HepG2 (cell line): Measurements from ENCODE around the gene KCNK10. TPM values are rescaled to one million over a fixed set of nuclear protein-coding genes. Genes with fewer than 3 reads are reported as not detected.
A peak's percentile ranks its signal among the peaks of the same experiment; 100 is the strongest.

Source experiments
- ATAC-seq: fragments of 200-7000 bp; cut with Tn5 transposase; 3 replicates; pipeline ENCODE4 v1.9.1; 2020; ENCODE audit warnings: mild to moderate bottlenecking, moderate library complexity
- Bru-seq: library from RNA; stranded (reverse); fragments of 400-500 nt; gene quantifications from one replicate; lab custom pipeline; 2021; lab: Mats Ljungman, UMichigan
- BruChase-seq, 2 experiments: library from RNA; stranded (reverse); fragments of 400-500 nt; gene quantifications; one replicate each; lab custom pipeline; 2021; lab: Mats Ljungman, UMichigan
- BruUV-seq: library from RNA; stranded (reverse); fragments of 400-500 nt; replicated peaks from 2 replicates; lab custom pipeline; 2021; lab: Mats Ljungman, UMichigan
- CTCF ChIA-PET: fragments of 300-600 bp; formaldehyde crosslinking; extraction: SDS; loops from one replicate; lab custom pipeline; 2021; ENCODE audit warnings: low total read pairs, inconsistent platforms, low intra/inter-chr PET ratio; lab: Yijun Ruan, JAX
- POLR2A ChIA-PET: fragments of 350-600 bp; sonication (Branson Sonifier 250); formaldehyde crosslinking; loops from one replicate; lab custom pipeline; 2020; ENCODE audit warnings: antibody characterized with exemption, inconsistent platforms; lab: Yijun Ruan, JAX
- DNase-seq: peaks from one replicate; pipeline ENCODE4 v3.0.0-alpha.2; 2015; ENCODE audit warnings: low spot score
- FAIRE-seq: peaks from 3 replicates; lab custom pipeline; 2011; peaks lifted over from hg19 to GRCh38; lab: Jason Lieb, UNC
- H2AFZ ChIP-seq: one replicate; pipeline ENCODE4 v1.6.1; 2011; ENCODE audit warnings: low read length, inconsistent platforms
- H3K27ac ChIP-seq: fragments of 300-600 bp; 3 replicates; pipeline ENCODE4 v1.8.0; 2011; ENCODE audit warnings: mixed run types, mild to moderate bottlenecking, mixed read lengths, low read length, inconsistent platforms; ENCODE audit not compliant: insufficient read depth; ENCODE audit errors: extremely low read length
- H3K27me3 ChIP-seq, 2 experiments: fragments of 200-600 bp in 1 of 2; 2 replicates in 1 of 2; 3 replicates in 1 of 2; pipeline versions ENCODE4 v1.6.0 to v1.8.0; 2011; ENCODE audit warnings: low read length in 2 of 2, mild to moderate bottlenecking in 2 of 2, moderate library complexity in 2 of 2, inconsistent platforms in 1 of 2; ENCODE audit not compliant: insufficient read depth in 2 of 2, control insufficient read depth in 1 of 2
- H3K36me3 ChIP-seq, 2 experiments: fragments of 200-600 bp in 1 of 2; replicated peaks in 1 of 2; 2 replicates in 1 of 2; 3 replicates in 1 of 2; pipeline versions ENCODE4 v1.5.1 to v1.8.0; 2011; ENCODE audit warnings: low read length in 2 of 2, inconsistent platforms in 1 of 2; ENCODE audit not compliant: insufficient read depth in 2 of 2, control insufficient read depth in 1 of 2
- H3K4me1 ChIP-seq: 2 replicates; pipeline ENCODE4 v1.5.1; 2012; ENCODE audit warnings: low read length, inconsistent platforms; ENCODE audit not compliant: insufficient read depth
- H3K4me2 ChIP-seq: 2 replicates; pipeline ENCODE4 v1.6.0; 2011; ENCODE audit warnings: low read depth, low read length, inconsistent platforms
- H3K4me3 ChIP-seq, 3 experiments: fragments of 200-600 bp in 1 of 3; sonication (generic), shearing (Covaris generic) in 1 of 3; replicated peaks in 1 of 3; 2 replicates each; pipeline ENCODE4 v1.5.1; 2011 to 2016; ENCODE audit warnings: low read length in 3 of 3, inconsistent platforms in 2 of 3, low read depth in 2 of 3, mild to moderate bottlenecking in 2 of 3, control low read depth in 1 of 3, mixed read lengths in 1 of 3; ENCODE audit not compliant: insufficient read depth in 1 of 3
- H3K79me2 ChIP-seq: one replicate; pipeline ENCODE4 v1.6.1; 2011; ENCODE audit warnings: low read length, inconsistent platforms; ENCODE audit not compliant: insufficient read depth
- H3K9ac ChIP-seq: 2 replicates; pipeline ENCODE4 v1.6.0; 2011; ENCODE audit warnings: mild to moderate bottlenecking, low read depth, low read length, inconsistent platforms; ENCODE audit not compliant: insufficient read depth
- H3K9me3 ChIP-seq: 2 replicates; pipeline ENCODE4 v1.5.1; 2012; ENCODE audit warnings: mild to moderate bottlenecking, low read length
- H4K20me1 ChIP-seq: 2 replicates; pipeline ENCODE4 v1.6.0; 2011; ENCODE audit warnings: inconsistent platforms, mild to moderate bottlenecking, low read length, moderate library complexity; ENCODE audit not compliant: insufficient read depth
- ONECUT2 ChIP-seq: sonication (generic); formaldehyde crosslinking; IDR thresholded peaks from 2 replicates; pipeline ENCODE4 v1.4.0; 2020; ENCODE audit warnings: missing genetic modification reagents
- WGBS: methylation state at CpG from one replicate; pipeline ENCODE4 v1.1.6; 2017; ENCODE audit warnings: low lambda C conversion rate; 5-methylcytosine and 5-hydroxymethylcytosine counted together
- in situ Hi-C: cut with HindIII; loops from 2 replicates; pipeline ENCODE4 v1.10.0; 2017; ENCODE audit warnings: low pct_unique_long_range_greater_than_20kb; ENCODE audit not compliant: extremely low pct_ligation_motif_present
- intact Hi-C: fragments of 100-400 bp; cut with micrococcal nuclease; formaldehyde crosslinking; loops from one replicate; pipeline ENCODE4 v1.10.0; 2022; ENCODE audit not compliant: unreplicated experiment
- long read RNA-seq, 2 experiments: library from RNA in 1 of 2; library from polyadenylated mRNA in 1 of 2; stranded (forward) in 1 of 2; unstranded in 1 of 2; transcript quantifications; one replicate each; pipeline ENCODE4 v2.0.0, GENCODE V29; 2019 to 2022
- polyA minus RNA-seq, 3 experiments: library from RNA; depleted of rRNA, polyadenylated mRNA; stranded (reverse); fragments of >200 nt; gene quantifications; 2 replicates each; pipeline ENCODE4 v1.2.3, GENCODE V29; 2011; ENCODE audit warnings: low replicate concordance in 1 of 3
- polyA plus RNA-seq, 8 experiments: library from polyadenylated mRNA; depleted of rRNA in 3 of 8; stranded (reverse) in 7 of 8; unstranded in 1 of 8; fragments of >200 nt; fragmentation: Illumina TruSeq in 4 of 8; extraction: Trizol in 4 of 8; gene quantifications; 2 replicates each; pipeline versions ENCODE4 v1.2.1 to v1.2.3, GENCODE V29; 2011 to 2016; ENCODE audit warnings: low read depth in 4 of 8, missing spikeins in 1 of 8, mixed read lengths in 1 of 8; ENCODE audit not compliant: insufficient read depth in 1 of 8
- total RNA-seq, 5 experiments: library from RNA; depleted of rRNA; stranded (reverse); fragments of >200 nt; fragmentation: Illumina TruSeq; extraction: Trizol; gene quantifications; 2 replicates each; pipeline ENCODE4 v1.2.3, GENCODE V29; 2016; ENCODE audit warnings: low read depth in 1 of 5
- TF ChIP-seq, protein P1 (sequence below): sonication (generic); formaldehyde crosslinking; IDR thresholded peaks from 2 replicates; pipeline ENCODE4 v1.4.0; 2020; ENCODE audit warnings: missing genetic modification reagents

KCNK10 gene, protein sequence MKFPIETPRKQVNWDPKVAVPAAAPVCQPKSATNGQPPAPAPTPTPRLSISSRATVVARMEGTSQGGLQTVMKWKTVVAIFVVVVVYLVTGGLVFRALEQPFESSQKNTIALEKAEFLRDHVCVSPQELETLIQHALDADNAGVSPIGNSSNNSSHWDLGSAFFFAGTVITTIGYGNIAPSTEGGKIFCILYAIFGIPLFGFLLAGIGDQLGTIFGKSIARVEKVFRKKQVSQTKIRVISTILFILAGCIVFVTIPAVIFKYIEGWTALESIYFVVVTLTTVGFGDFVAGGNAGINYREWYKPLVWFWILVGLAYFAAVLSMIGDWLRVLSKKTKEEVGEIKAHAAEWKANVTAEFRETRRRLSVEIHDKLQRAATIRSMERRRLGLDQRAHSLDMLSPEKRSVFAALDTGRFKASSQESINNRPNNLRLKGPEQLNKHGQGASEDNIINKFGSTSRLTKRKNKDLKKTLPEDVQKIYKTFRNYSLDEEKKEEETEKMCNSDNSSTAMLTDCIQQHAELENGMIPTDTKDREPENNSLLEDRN
- not detected in 2 replicates for total RNA-seq (2016; rRNA removed; fragmentation: Illumina TruSeq; extraction: Trizol)
- total RNA-seq (2016; cell fraction: cytosol; rRNA removed; fragmentation: Illumina TruSeq; extraction: Trizol; ENCODE audit: low read depth): not detected in 2 replicates
- not detected in 2 replicates for total RNA-seq (2016; cell fraction: insoluble cytoplasmic fraction; rRNA removed; fragmentation: Illumina TruSeq; extraction: Trizol)
- total RNA-seq (2016; cell fraction: membrane; rRNA removed; fragmentation: Illumina TruSeq; extraction: Trizol): not detected in 2 replicates
- not detected in 2 replicates for total RNA-seq (2016; cell fraction: nucleus; rRNA removed; fragmentation: Illumina TruSeq; extraction: Trizol)
- not detected in 2 replicates for polyA plus RNA-seq (2011; rRNA removed)
- polyA plus RNA-seq (2011; cell fraction: cytosol; rRNA removed): not detected in 2 replicates
- not detected in 2 replicates for polyA plus RNA-seq (2011; cell fraction: nucleus; rRNA removed)
- polyA plus RNA-seq (2012): not detected in 2 replicates
- not detected in 2 replicates for polyA plus RNA-seq (2016; cell fraction: cytosol; fragmentation: Illumina TruSeq; extraction: Trizol; ENCODE audit: low read depth)
- polyA plus RNA-seq (2016; cell fraction: insoluble cytoplasmic fraction; fragmentation: Illumina TruSeq; extraction: Trizol; ENCODE audit: low read depth): not detected in 2 replicates
- not detected in 2 replicates for polyA plus RNA-seq (2016; cell fraction: membrane; fragmentation: Illumina TruSeq; extraction: Trizol; ENCODE audit: low read depth)
- polyA plus RNA-seq (2016; cell fraction: nucleus; fragmentation: Illumina TruSeq; extraction: Trizol; ENCODE audit: insufficient read depth, low read depth): not detected in 2 replicates
- not detected in 2 replicates for polyA minus RNA-seq (2011; rRNA and poly(A)+ RNA removed; ENCODE audit: low replicate concordance)
- polyA minus RNA-seq (2011; cell fraction: cytosol; rRNA and poly(A)+ RNA removed): not detected in 2 replicates
- not detected in 2 replicates for polyA minus RNA-seq (2011; cell fraction: nucleus; rRNA and poly(A)+ RNA removed)
- Bru-seq, nascent RNA: not detected
- percentile 2 among the genes with signal in this experiment for BruChase-seq, experiment 1, labeled RNA remaining after a 6-hour chase
- not detected for BruChase-seq, experiment 2, labeled RNA remaining after a 2-hour chase
- long read RNA-seq, experiment 1: 0 reads
- long read RNA-seq, experiment 2: 0 reads

- H2AFZ ChIP-seq: no peak within 1 kb of the TSS
- 0 out of 2 replicates have a peak, but pooled peaks cover 8% of the 10 kb centered on the region for H3K4me1 ChIP-seq
- no peaks in the 10 kb centered on the region for H3K9me3 ChIP-seq
- peak within 1 kb of the TSS; percentile 24 to 50 (median 26); a peak in 3 of 6 replicates for H3K4me3 ChIP-seq
- H3K27ac ChIP-seq: no peak within 1 kb of the TSS
- no peaks in the 10 kb centered on the region for H4K20me1 ChIP-seq
- intact Hi-C loops (no loop called here), in situ Hi-C loops (no loop called here)
- peaks cover 5 to 74% of the 10 kb centered on the region in 2 experiments; a peak in 4 of 5 replicates for H3K27me3 ChIP-seq
- DNase-seq (no peak), FAIRE-seq (no peak), ATAC-seq (peak; percentile 17; the same call in 2 of the 3 replicates)
- peak within 1 kb of the TSS; percentile 61 for H3K4me2 ChIP-seq
- WGBS: 3% methylated on average over 7 of the region's 52 CpGs
- ChIA-PET POLR2A (no interaction called here), CTCF (no interaction called here)
- no peak within 1 kb of the TSS for H3K9ac ChIP-seq
- no peaks in the 10 kb centered on the region for H3K36me3 ChIP-seq
- BruUV-seq: no TSS peak
- no peak for TF ChIP-seq ONECUT2 (CRISPR knock-in tag)
- TF ChIP-seq, protein P1, sequence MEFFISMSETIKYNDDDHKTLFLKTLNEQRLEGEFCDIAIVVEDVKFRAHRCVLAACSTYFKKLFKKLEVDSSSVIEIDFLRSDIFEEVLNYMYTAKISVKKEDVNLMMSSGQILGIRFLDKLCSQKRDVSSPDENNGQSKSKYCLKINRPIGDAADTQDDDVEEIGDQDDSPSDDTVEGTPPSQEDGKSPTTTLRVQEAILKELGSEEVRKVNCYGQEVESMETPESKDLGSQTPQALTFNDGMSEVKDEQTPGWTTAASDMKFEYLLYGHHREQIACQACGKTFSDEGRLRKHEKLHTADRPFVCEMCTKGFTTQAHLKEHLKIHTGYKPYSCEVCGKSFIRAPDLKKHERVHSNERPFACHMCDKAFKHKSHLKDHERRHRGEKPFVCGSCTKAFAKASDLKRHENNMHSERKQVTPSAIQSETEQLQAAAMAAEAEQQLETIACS: 0 out of 2 replicates have a peak, but pooled peaks have one; percentile 32
- no peaks in the 10 kb centered on the region for H3K79me2 ChIP-seq
These were observed at the start of gene KCNK10 for GRCh38 chr14:88323086-88323522. TSS of gene KCNK10 (minus strand) at chr14:88323269. CDS start at chr14:88322798, 471 bp downstream.
